Measurements from ENCODE around the gene LIN37. TPM values are rescaled to one million over a fixed set of nuclear protein-coding genes. Genes with fewer than 3 reads are reported as not detected.

LIN37 gene
- total and polyA plus RNA-seq, 9 of the 15 experiments (the other 6 are each of a cell fraction or from before 2014, with no cell fraction given): 1.2 to 12.5 (median 8.6) TPM

DNA sequence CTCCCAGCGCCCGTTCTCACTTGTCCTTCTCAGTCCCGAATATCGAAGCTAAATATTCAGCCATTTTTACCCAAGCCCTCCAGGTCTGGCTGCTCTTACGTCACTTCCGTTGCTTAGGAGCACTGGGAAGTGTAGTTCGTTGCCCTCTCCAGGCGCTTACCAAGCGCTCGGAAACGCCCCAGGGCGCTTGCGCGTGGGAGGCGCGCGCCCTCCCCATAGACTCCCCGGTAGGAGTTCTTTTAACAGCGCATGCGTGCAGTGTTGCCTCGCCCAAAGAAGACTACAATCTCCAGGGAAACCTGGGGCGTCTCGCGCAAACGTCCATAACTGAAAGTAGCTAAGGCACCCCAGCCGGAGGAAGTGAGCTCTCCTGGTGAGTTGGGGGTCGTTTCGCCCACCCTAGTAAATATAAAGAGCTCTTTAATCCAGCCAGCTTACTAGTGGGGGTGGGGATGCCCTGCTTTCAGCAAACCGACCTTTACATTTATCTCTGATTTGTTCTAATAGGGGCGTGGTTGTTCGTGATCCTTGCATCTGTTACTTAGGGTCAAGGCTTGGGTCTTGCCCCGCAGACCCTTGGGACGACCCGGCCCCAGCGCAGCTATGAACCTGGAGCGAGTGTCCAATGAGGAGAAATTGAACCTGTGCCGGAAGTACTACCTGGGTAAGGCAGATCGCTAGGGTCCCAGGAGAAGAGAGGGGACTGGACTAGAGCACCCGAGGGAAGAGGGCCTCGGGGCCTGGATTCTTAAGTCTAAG lies 2.9 kb upstream of the LIN37 start, which contains the start of the genes PSENEN and U2AF1L4 (continued):
- TF ChIP-seq GATAD2B (IDR thresholded peaks at IDR 0.05; ENCODE audit: borderline replicate concordance) (no peak), ZSCAN32 (CRISPR knock-in tag; IDR thresholded peaks at IDR 0.05) (no peak), BCOR (IDR thresholded peaks at IDR 0.05) (no peak), FOXK1 (CRISPR knock-in tag; IDR thresholded peaks at IDR 0.05; ENCODE audit: borderline replicate concordance) (0 out of 2 replicates have a peak, but pooled peaks have one; percentile 24), ETV1 (tag; conservative IDR thresholded peaks at IDR 0.05; ENCODE audit: low read depth) (peak; percentile 75), CXXC5 (CRISPR knock-in tag; IDR thresholded peaks at IDR 0.05) (peak; percentile 37), ETS2 (tag; IDR thresholded peaks at IDR 0.05; ENCODE audit: borderline replicate concordance, poor library complexity, severe bottlenecking) (no peak), ZZZ3 (IDR thresholded peaks at IDR 0.05) (no peak), RBBP5 (IDR thresholded peaks at IDR 0.05; ENCODE audit: borderline replicate concordance, insufficient read depth, low read length, poor library complexity, severe bottlenecking) (no peak), PRMT5 (CRISPR knock-in tag; IDR thresholded peaks at IDR 0.05) (peak; percentile 32; the same call in 1 of the 2 replicates), LCOR (CRISPR knock-in tag; IDR thresholded peaks at IDR 0.05) (no peak), DNMT1 (IDR thresholded peaks at IDR 0.05) (no peak)
- TF ChIP-seq, protein P1, sequence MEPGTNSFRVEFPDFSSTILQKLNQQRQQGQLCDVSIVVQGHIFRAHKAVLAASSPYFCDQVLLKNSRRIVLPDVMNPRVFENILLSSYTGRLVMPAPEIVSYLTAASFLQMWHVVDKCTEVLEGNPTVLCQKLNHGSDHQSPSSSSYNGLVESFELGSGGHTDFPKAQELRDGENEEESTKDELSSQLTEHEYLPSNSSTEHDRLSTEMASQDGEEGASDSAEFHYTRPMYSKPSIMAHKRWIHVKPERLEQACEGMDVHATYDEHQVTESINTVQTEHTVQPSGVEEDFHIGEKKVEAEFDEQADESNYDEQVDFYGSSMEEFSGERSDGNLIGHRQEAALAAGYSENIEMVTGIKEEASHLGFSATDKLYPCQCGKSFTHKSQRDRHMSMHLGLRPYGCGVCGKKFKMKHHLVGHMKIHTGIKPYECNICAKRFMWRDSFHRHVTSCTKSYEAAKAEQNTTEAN (CRISPR knock-in tag; IDR thresholded peaks at IDR 0.05): no peak
- TF ChIP-seq, protein P2, sequence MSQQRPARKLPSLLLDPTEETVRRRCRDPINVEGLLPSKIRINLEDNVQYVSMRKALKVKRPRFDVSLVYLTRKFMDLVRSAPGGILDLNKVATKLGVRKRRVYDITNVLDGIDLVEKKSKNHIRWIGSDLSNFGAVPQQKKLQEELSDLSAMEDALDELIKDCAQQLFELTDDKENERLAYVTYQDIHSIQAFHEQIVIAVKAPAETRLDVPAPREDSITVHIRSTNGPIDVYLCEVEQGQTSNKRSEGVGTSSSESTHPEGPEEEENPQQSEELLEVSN (IDR thresholded peaks at IDR 0.05; ENCODE audit: borderline replicate concordance in 1 of 2, extremely low read depth in 1 of 2, insufficient read depth in 1 of 2, insufficient read length in 1 of 2, low read depth in 1 of 2, low read length in 1 of 2, poor library complexity in 1 of 2, severe bottlenecking in 1 of 2): no peak
- TF ChIP-seq, protein P3, sequence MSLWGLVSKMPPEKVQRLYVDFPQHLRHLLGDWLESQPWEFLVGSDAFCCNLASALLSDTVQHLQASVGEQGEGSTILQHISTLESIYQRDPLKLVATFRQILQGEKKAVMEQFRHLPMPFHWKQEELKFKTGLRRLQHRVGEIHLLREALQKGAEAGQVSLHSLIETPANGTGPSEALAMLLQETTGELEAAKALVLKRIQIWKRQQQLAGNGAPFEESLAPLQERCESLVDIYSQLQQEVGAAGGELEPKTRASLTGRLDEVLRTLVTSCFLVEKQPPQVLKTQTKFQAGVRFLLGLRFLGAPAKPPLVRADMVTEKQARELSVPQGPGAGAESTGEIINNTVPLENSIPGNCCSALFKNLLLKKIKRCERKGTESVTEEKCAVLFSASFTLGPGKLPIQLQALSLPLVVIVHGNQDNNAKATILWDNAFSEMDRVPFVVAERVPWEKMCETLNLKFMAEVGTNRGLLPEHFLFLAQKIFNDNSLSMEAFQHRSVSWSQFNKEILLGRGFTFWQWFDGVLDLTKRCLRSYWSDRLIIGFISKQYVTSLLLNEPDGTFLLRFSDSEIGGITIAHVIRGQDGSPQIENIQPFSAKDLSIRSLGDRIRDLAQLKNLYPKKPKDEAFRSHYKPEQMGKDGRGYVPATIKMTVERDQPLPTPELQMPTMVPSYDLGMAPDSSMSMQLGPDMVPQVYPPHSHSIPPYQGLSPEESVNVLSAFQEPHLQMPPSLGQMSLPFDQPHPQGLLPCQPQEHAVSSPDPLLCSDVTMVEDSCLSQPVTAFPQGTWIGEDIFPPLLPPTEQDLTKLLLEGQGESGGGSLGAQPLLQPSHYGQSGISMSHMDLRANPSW (CRISPR knock-in tag; IDR thresholded peaks at IDR 0.05): no peak
- TF ChIP-seq, protein P4, sequence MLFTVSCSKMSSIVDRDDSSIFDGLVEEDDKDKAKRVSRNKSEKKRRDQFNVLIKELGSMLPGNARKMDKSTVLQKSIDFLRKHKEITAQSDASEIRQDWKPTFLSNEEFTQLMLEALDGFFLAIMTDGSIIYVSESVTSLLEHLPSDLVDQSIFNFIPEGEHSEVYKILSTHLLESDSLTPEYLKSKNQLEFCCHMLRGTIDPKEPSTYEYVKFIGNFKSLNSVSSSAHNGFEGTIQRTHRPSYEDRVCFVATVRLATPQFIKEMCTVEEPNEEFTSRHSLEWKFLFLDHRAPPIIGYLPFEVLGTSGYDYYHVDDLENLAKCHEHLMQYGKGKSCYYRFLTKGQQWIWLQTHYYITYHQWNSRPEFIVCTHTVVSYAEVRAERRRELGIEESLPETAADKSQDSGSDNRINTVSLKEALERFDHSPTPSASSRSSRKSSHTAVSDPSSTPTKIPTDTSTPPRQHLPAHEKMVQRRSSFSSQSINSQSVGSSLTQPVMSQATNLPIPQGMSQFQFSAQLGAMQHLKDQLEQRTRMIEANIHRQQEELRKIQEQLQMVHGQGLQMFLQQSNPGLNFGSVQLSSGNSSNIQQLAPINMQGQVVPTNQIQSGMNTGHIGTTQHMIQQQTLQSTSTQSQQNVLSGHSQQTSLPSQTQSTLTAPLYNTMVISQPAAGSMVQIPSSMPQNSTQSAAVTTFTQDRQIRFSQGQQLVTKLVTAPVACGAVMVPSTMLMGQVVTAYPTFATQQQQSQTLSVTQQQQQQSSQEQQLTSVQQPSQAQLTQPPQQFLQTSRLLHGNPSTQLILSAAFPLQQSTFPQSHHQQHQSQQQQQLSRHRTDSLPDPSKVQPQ (CRISPR knock-in tag; IDR thresholded peaks at IDR 0.05; ENCODE audit: borderline replicate concordance): no peak
- TF ChIP-seq, protein P5, sequence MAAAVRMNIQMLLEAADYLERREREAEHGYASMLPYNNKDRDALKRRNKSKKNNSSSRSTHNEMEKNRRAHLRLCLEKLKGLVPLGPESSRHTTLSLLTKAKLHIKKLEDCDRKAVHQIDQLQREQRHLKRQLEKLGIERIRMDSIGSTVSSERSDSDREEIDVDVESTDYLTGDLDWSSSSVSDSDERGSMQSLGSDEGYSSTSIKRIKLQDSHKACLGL (CRISPR knock-in tag; IDR thresholded peaks at IDR 0.05; ENCODE audit: borderline replicate concordance, poor library complexity, severe bottlenecking): no peak

All from K562 (cell line).